Measurements from ENCODE around the gene TM6SF1. TPM values are rescaled to one million over a fixed set of nuclear protein-coding genes. Genes with fewer than 3 reads are reported as not detected.

Gene TM6SF1
- total and polyA plus RNA-seq, 2 of the 8 experiments (the other 6 are each of a cell fraction or from before 2014, with no cell fraction given): 0.74 to 1.0 TPM

DNA sequence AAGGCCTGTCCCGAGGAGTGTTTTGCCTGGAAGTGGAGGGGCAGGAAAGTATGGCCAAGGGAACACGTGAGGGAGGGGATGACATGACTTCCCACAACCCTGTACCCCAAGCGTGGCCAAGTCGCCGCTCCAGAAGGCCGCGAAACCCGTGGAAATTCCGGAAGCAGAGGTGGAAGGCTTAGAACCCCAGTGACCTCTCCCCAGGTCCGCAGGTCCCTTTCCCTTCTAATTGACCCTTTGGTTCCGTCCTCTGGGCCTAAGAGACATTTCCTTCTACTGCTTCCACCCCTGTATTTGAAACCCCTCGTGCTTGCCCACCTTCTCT lies 39.8 kb upstream of the TM6SF1 start:
- 0 out of 7 replicates have a peak overlapping the region, but pooled peaks of 1 of the 4 experiments have one; percentile 87 for H3K9ac ChIP-seq (replicated peaks in 1 of 4; ENCODE audit: extremely low read depth in 1 of 4, low read depth in 3 of 4, low read length in 3 of 4)
- no peak overlapping the region for H3K56ac ChIP-seq (replicated peaks; ENCODE audit: insufficient read length, low read depth, low read length)
- peak overlapping the region; percentile 31; the same call in 1 of the 2 replicates for H4K8ac ChIP-seq (ENCODE audit: extremely low read depth, insufficient read depth, low read length)
- H3K4ac ChIP-seq (replicated peaks; ENCODE audit: insufficient read length, low read depth, low read length): no peak overlapping the region
- no peak for FAIRE-seq
- DNase-seq (ENCODE audit: low read depth in 1 of 2, low spot score in 2 of 2): no peak
- H3K9me3 ChIP-seq (ENCODE audit: insufficient read depth in 2 of 2, low read depth in 1 of 2, low read length in 1 of 2): peaks cover 0 to 5% of the 10 kb centered on the region in 2 experiments; a peak in 1 of 4 replicates
- H3K4me2 ChIP-seq (ENCODE audit: insufficient read depth in 1 of 2, low read depth in 2 of 2, low read length in 2 of 2): peak overlapping the region; percentile 68 to 79
- ChIA-PET CTCF (ENCODE audit: partially characterized antibody) (interaction anchor here (1.0 to 1.6 kb wide), 3 partner anchors 19 to 142 kb away, joined by 3 read pairs; partner anchors contain the start of gene C15orf40), POLR2A (ENCODE audit: partially characterized antibody) (interaction anchor here (1.2 to 3.3 kb wide), 7 partner anchors 9 to 56 kb away, joined by 3 to 22 read pairs (median 6); partner anchors contain the start of genes C15orf40 and TM6SF1)
- H3K79me1 ChIP-seq (ENCODE audit: low read depth, low read length): 0 out of 2 replicates have a peak, but pooled peaks cover 2% of the 10 kb centered on the region
- no peak overlapping the region for H2BK12ac ChIP-seq (ENCODE audit: low read depth, low read length)
- H4K5ac ChIP-seq (ENCODE audit: insufficient read length, low read depth, low read length): no peak overlapping the region
- H3K23me2 ChIP-seq (ENCODE audit: low read depth, low read length): no peaks in the 10 kb centered on the region; the same call in 1 of the 2 replicates
- H3K4me1 ChIP-seq (replicated peaks in 1 of 4; ENCODE audit: control insufficient read depth in 3 of 4, insufficient read depth in 4 of 4, low read length in 3 of 4): peaks cover 3 to 23% (median 9%) of the 10 kb centered on the region in 4 experiments; a peak in 6 of 7 replicates
- H2BK15ac ChIP-seq (ENCODE audit: low read length): no peak overlapping the region
- H2BK120ac ChIP-seq (replicated peaks; ENCODE audit: low read depth, low read length): no peak overlapping the region
- peak overlapping the region in 2 of 4 experiments; percentile 82 to 93; a peak in 6 of 8 replicates for H3K4me3 ChIP-seq (ENCODE audit: extremely low read depth in 1 of 4, insufficient read depth in 2 of 4, low read depth in 3 of 4, low read length in 4 of 4)
- H4K91ac ChIP-seq (replicated peaks; ENCODE audit: insufficient read length, low read length): peak overlapping the region; percentile 6
- peaks cover 17 to 38% of the 10 kb centered on the region in 2 experiments; a peak in 3 of 4 replicates for H3K79me2 ChIP-seq (ENCODE audit: control insufficient read depth in 1 of 2, insufficient read depth in 2 of 2, low read length in 2 of 2)
- H4K20me1 ChIP-seq (replicated peaks in 1 of 2; ENCODE audit: control insufficient read depth in 1 of 2, insufficient read depth in 2 of 2, low read length in 2 of 2): peaks cover 4 to 5% of the 10 kb centered on the region in 2 experiments
- peaks cover 0 to under 1% (median 0%) of the 10 kb centered on the region in 4 experiments; a peak in 2 of 8 replicates for H3K36me3 ChIP-seq (ENCODE audit: control insufficient read depth in 2 of 4, insufficient read depth in 4 of 4, low read length in 3 of 4)
- H3K27ac ChIP-seq (ENCODE audit: low read depth, low read length): peak overlapping the region; percentile 75; the same call in 1 of the 2 replicates
- H3K14ac ChIP-seq (ENCODE audit: insufficient read length): no peak overlapping the region
- peak overlapping the region; percentile 52; the same call in 1 of the 2 replicates for H2AFZ ChIP-seq (ENCODE audit: low read length)
- 83% methylated on average over 12 of the region's 12 CpGs; no CpG with 5 or more reads in 1 of the 2 experiments for WGBS, 2 experiments (ENCODE audit: extremely low coverage in 1 of 2, insufficient coverage in 1 of 2, insufficient read length in 1 of 2, insufficient replicate concordance in 2 of 2, low coverage in 1 of 2, low lambda C conversion rate in 2 of 2, missing lambda C conversion rate in 1 of 2)
- no peak overlapping the region for H3K23ac ChIP-seq (ENCODE audit: insufficient read length)
- H2BK20ac ChIP-seq (ENCODE audit: low read length): no peak overlapping the region
- H2AK5ac ChIP-seq (ENCODE audit: low read depth, low read length): no peak overlapping the region
- H2BK5ac ChIP-seq (ENCODE audit: low read depth, low read length): peak overlapping the region; percentile 16; the same call in 1 of the 2 replicates
- no peak overlapping the region; the same call in 1 of the 2 replicates for H3K18ac ChIP-seq (ENCODE audit: extremely low read depth, low read length)
- no peaks in the 10 kb centered on the region for H3K27me3 ChIP-seq (replicated peaks in 1 of 4; ENCODE audit: control insufficient read depth in 3 of 4, extremely low read depth in 1 of 4, insufficient read depth in 3 of 4, low read length in 3 of 4)
- TF ChIP-seq, protein P1, sequence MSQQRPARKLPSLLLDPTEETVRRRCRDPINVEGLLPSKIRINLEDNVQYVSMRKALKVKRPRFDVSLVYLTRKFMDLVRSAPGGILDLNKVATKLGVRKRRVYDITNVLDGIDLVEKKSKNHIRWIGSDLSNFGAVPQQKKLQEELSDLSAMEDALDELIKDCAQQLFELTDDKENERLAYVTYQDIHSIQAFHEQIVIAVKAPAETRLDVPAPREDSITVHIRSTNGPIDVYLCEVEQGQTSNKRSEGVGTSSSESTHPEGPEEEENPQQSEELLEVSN (IDR thresholded peaks at IDR 0.05): no peak
- TF ChIP-seq EZH2 (IDR thresholded peaks at IDR 0.05; ENCODE audit: low read depth, low read length, severe bottlenecking) (no peak), RXRA (IDR thresholded peaks at IDR 0.05; ENCODE audit: insufficient read depth, low read depth, low read length) (no peak), BACH1 (IDR thresholded peaks at IDR 0.05; ENCODE audit: low read length) (no peak), EGR1 (IDR thresholded peaks at IDR 0.05; ENCODE audit: borderline replicate concordance, low read depth, low read length) (no peak), CREB1 (IDR thresholded peaks at IDR 0.05) (no peak), RFX5 (IDR thresholded peaks at IDR 0.05; ENCODE audit: borderline replicate concordance, low read depth, low read length) (no peak), SP4 (IDR thresholded peaks at IDR 0.05; ENCODE audit: low read length) (no peak), SRF (IDR thresholded peaks at IDR 0.05; ENCODE audit: low read depth, low read length) (no peak), SP1 (IDR thresholded peaks at IDR 0.05; ENCODE audit: low read depth, low read length) (no peak), TBP (IDR thresholded peaks at IDR 0.05; ENCODE audit: low read depth, low read length) (no peak), MAFK (IDR thresholded peaks at IDR 0.05; ENCODE audit: low read depth, low read length) (no peak), SAP30 (IDR thresholded peaks at IDR 0.05; ENCODE audit: insufficient read depth, insufficient replicate concordance, low read length) (no peak), CHD1 (IDR thresholded peaks at IDR 0.05; ENCODE audit: low read depth, low read length) (no peak)

Data from H1 (cell line).